HepG2 (cell line): ENCODE data around the gene TKFC. TPM values are rescaled to one million over a fixed set of nuclear protein-coding genes. Genes with fewer than 3 reads are reported as not detected.

ENCODE experiments used
- ATAC-seq: fragments of 200-7000 bp; cut with Tn5 transposase; 3 replicates; pipeline ENCODE4 v1.9.1; 2020; ENCODE audit warnings: mild to moderate bottlenecking, moderate library complexity
- BruUV-seq: library from RNA; stranded (reverse); fragments of 400-500 nt; replicated peaks from 2 replicates; lab custom pipeline; 2021; lab: Mats Ljungman, UMichigan
- CTCF ChIA-PET: fragments of 300-600 bp; formaldehyde crosslinking; extraction: SDS; loops from one replicate; lab custom pipeline; 2021; ENCODE audit warnings: low total read pairs, inconsistent platforms, low intra/inter-chr PET ratio; lab: Yijun Ruan, JAX
- POLR2A ChIA-PET: fragments of 350-600 bp; sonication (Branson Sonifier 250); formaldehyde crosslinking; loops from one replicate; lab custom pipeline; 2020; ENCODE audit warnings: antibody characterized with exemption, inconsistent platforms; lab: Yijun Ruan, JAX
- DNase-seq: peaks from one replicate; pipeline ENCODE4 v3.0.0-alpha.2; 2015; ENCODE audit warnings: low spot score
- FAIRE-seq: peaks from 3 replicates; lab custom pipeline; 2011; peaks lifted over from hg19 to GRCh38; lab: Jason Lieb, UNC
- H2AFZ ChIP-seq: one replicate; pipeline ENCODE4 v1.6.1; 2011; ENCODE audit warnings: low read length, inconsistent platforms
- H3K27ac ChIP-seq: fragments of 300-600 bp; 3 replicates; pipeline ENCODE4 v1.8.0; 2011; ENCODE audit warnings: mixed run types, mild to moderate bottlenecking, mixed read lengths, low read length, inconsistent platforms; ENCODE audit not compliant: insufficient read depth; ENCODE audit errors: extremely low read length
- H3K27me3 ChIP-seq, 2 experiments: fragments of 200-600 bp in 1 of 2; 2 replicates in 1 of 2; 3 replicates in 1 of 2; pipeline versions ENCODE4 v1.6.0 to v1.8.0; 2011; ENCODE audit warnings: low read length in 2 of 2, mild to moderate bottlenecking in 2 of 2, moderate library complexity in 2 of 2, inconsistent platforms in 1 of 2; ENCODE audit not compliant: insufficient read depth in 2 of 2, control insufficient read depth in 1 of 2
- H3K36me3 ChIP-seq, 2 experiments: fragments of 200-600 bp in 1 of 2; replicated peaks in 1 of 2; 2 replicates in 1 of 2; 3 replicates in 1 of 2; pipeline versions ENCODE4 v1.5.1 to v1.8.0; 2011; ENCODE audit warnings: low read length in 2 of 2, inconsistent platforms in 1 of 2; ENCODE audit not compliant: insufficient read depth in 2 of 2, control insufficient read depth in 1 of 2
- H3K4me1 ChIP-seq: 2 replicates; pipeline ENCODE4 v1.5.1; 2012; ENCODE audit warnings: low read length, inconsistent platforms; ENCODE audit not compliant: insufficient read depth
- H3K4me2 ChIP-seq: 2 replicates; pipeline ENCODE4 v1.6.0; 2011; ENCODE audit warnings: low read depth, low read length, inconsistent platforms
- H3K4me3 ChIP-seq, 3 experiments: fragments of 200-600 bp in 1 of 3; sonication (generic), shearing (Covaris generic) in 1 of 3; replicated peaks in 1 of 3; 2 replicates each; pipeline ENCODE4 v1.5.1; 2011 to 2016; ENCODE audit warnings: low read length in 3 of 3, inconsistent platforms in 2 of 3, low read depth in 2 of 3, mild to moderate bottlenecking in 2 of 3, control low read depth in 1 of 3, mixed read lengths in 1 of 3; ENCODE audit not compliant: insufficient read depth in 1 of 3
- H3K79me2 ChIP-seq: one replicate; pipeline ENCODE4 v1.6.1; 2011; ENCODE audit warnings: low read length, inconsistent platforms; ENCODE audit not compliant: insufficient read depth
- H3K9ac ChIP-seq: 2 replicates; pipeline ENCODE4 v1.6.0; 2011; ENCODE audit warnings: mild to moderate bottlenecking, low read depth, low read length, inconsistent platforms; ENCODE audit not compliant: insufficient read depth
- H3K9me3 ChIP-seq: 2 replicates; pipeline ENCODE4 v1.5.1; 2012; ENCODE audit warnings: mild to moderate bottlenecking, low read length
- H4K20me1 ChIP-seq: 2 replicates; pipeline ENCODE4 v1.6.0; 2011; ENCODE audit warnings: inconsistent platforms, mild to moderate bottlenecking, low read length, moderate library complexity; ENCODE audit not compliant: insufficient read depth
- AGO2 ChIP-seq: fragments of 200-400 bp; formaldehyde crosslinking; optimal IDR thresholded peaks from 2 replicates; pipeline ENCODE3; 2017; ENCODE audit warnings: mild to moderate bottlenecking, low read depth, low read length, moderate library complexity
- ISL2 ChIP-seq: sonication (generic); formaldehyde crosslinking; IDR thresholded peaks from 2 replicates; pipeline ENCODE4 v1.5.0; 2020; ENCODE audit warnings: missing genetic modification reagents
- PRPF4 ChIP-seq: fragments of 200-400 bp; formaldehyde crosslinking; IDR thresholded peaks from 2 replicates; pipeline ENCODE4 v1.6.1; 2016; ENCODE audit warnings: low read length, low read depth; ENCODE audit not compliant: poor library complexity, severe bottlenecking
- RBFOX2 ChIP-seq: fragments of 200-400 bp; formaldehyde crosslinking; IDR thresholded peaks from 2 replicates; pipeline ENCODE4 v1.6.1; 2017; ENCODE audit warnings: low read depth, mild to moderate bottlenecking, low read length
- RFX5 ChIP-seq: IDR thresholded peaks from 2 replicates; pipeline ENCODE4 v1.6.1; 2011; ENCODE audit warnings: low read depth, low read length, improper control_type of control experiment
- RFXANK ChIP-seq: IDR thresholded peaks from 2 replicates; pipeline ENCODE4 v1.6.1; 2016
- STAT5B ChIP-seq: sonication (generic); formaldehyde crosslinking; IDR thresholded peaks from 2 replicates; pipeline ENCODE4 v1.4.0; 2020; ENCODE audit warnings: missing genetic modification reagents
- ZNF10 ChIP-seq: sonication (generic); formaldehyde crosslinking; IDR thresholded peaks from 2 replicates; pipeline ENCODE4 v1.4.0; 2020; ENCODE audit warnings: mild to moderate bottlenecking, low read depth, missing genetic modification reagents, borderline replicate concordance
- ZNF225 ChIP-seq: sonication (generic); formaldehyde crosslinking; IDR thresholded peaks from 2 replicates; pipeline ENCODE4 v1.4.0; 2020; ENCODE audit warnings: mild to moderate bottlenecking, missing genetic modification reagents
- WGBS: methylation state at CpG from one replicate; pipeline ENCODE4 v1.1.6; 2017; ENCODE audit warnings: low lambda C conversion rate; 5-methylcytosine and 5-hydroxymethylcytosine counted together
- in situ Hi-C: cut with HindIII; loops from 2 replicates; pipeline ENCODE4 v1.10.0; 2017; ENCODE audit warnings: low pct_unique_long_range_greater_than_20kb; ENCODE audit not compliant: extremely low pct_ligation_motif_present
- intact Hi-C: fragments of 100-400 bp; cut with micrococcal nuclease; formaldehyde crosslinking; loops from one replicate; pipeline ENCODE4 v1.10.0; 2022; ENCODE audit not compliant: unreplicated experiment
- polyA plus RNA-seq, 8 experiments: library from polyadenylated mRNA; depleted of rRNA in 3 of 8; stranded (reverse) in 7 of 8; unstranded in 1 of 8; fragments of >200 nt; fragmentation: Illumina TruSeq in 4 of 8; extraction: Trizol in 4 of 8; gene quantifications; 2 replicates each; pipeline versions ENCODE4 v1.2.1 to v1.2.3, GENCODE V29; 2011 to 2016; ENCODE audit warnings: low read depth in 4 of 8, missing spikeins in 1 of 8, mixed read lengths in 1 of 8; ENCODE audit not compliant: insufficient read depth in 1 of 8
- total RNA-seq, 5 experiments: library from RNA; depleted of rRNA; stranded (reverse); fragments of >200 nt; fragmentation: Illumina TruSeq; extraction: Trizol; gene quantifications; 2 replicates each; pipeline ENCODE4 v1.2.3, GENCODE V29; 2016; ENCODE audit warnings: low read depth in 1 of 5

TKFC gene
- total and polyA plus RNA-seq, 2 of the 13 experiments (the other 11 are each of a cell fraction or from before 2014, with no cell fraction given): 147 to 197 TPM

- peaks cover 8% of the 10 kb centered on the region for H3K4me1 ChIP-seq
- H3K36me3 ChIP-seq: peaks cover 54 to 86% of the 10 kb centered on the region in 2 experiments
- DNase-seq: no peak
- no peaks in the 10 kb centered on the region for H3K9me3 ChIP-seq
- H3K27me3 ChIP-seq: no peaks in the 10 kb centered on the region
- H3K4me3 ChIP-seq: no peak overlapping the region
- 96% methylated on average over 4 of the region's 4 CpGs for WGBS
- in situ Hi-C loops: no loop called here
- H3K27ac ChIP-seq: no peak overlapping the region
- H3K4me2 ChIP-seq: no peak overlapping the region
- no peak for ATAC-seq
- CTCF ChIA-PET: no interaction called here
- TF ChIP-seq RFX5 (no peak), ISL2 (CRISPR knock-in tag) (no peak), RFXANK (CRISPR knock-in tag) (no peak), ZNF10 (CRISPR knock-in tag) (no peak), PRPF4 (no peak)
- BruUV-seq: no TSS peak
- peaks cover 14% of the 10 kb centered on the region for H3K79me2 ChIP-seq
- H3K9ac ChIP-seq: no peak overlapping the region
- POLR2A ChIA-PET: interaction anchor here (1.7 kb wide), 1 partner anchor 20 kb away, joined by 4 read pairs; the partner anchor contains the start of genes CYB561A3 and TMEM138
- intact Hi-C loops: no loop called here
- H4K20me1 ChIP-seq: peaks cover 7% of the 10 kb centered on the region; the same call in 1 of the 2 replicates
- no peak for FAIRE-seq
- H2AFZ ChIP-seq: no peak overlapping the region
Measured at GRCh38 chr11:61341706-61342105, 8.7 kb downstream of the TKFC start.

DNA sequence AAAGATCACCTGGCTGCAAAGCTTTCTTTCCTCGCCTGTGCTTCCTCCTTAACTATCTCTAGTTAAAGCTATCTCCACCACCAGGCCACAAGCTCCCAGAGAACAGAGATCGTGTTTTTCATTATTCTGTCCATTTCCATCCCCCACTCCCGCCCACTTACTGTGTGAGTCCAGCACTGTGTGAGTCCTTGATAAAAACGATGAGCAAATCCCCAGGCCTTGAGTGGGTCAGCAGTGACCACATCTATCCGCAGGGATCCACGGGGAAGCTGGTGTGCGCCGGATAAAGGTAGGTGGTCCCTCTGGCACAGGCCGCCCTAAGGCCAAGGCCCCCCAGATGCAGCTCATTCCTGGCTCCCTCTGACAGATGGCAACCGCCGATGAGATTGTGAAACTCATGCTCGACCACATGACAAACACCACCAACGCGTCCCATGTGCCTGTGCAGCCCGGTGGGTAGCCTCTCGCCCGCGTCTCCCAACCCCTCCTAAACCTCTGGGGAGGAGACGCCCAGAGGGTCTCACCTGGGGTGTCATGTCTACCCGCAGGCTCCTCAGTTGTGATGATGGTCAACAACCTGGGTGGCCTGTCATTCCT is 9.3 kb downstream of the TKFC start:
- Histone ChIP-seq H3K79me2 (peaks cover 8% of the 10 kb centered on the region), H3K4me2 (no peak overlapping the region), H3K27ac (no peak overlapping the region)
- intact Hi-C loops: no loop called here
- ATAC-seq: no peak
- whole genome bisulfite sequencing: 98% methylated on average over 20 of the region's 20 CpGs
- TF ChIP-seq STAT5B (CRISPR knock-in tag) (no peak), ZNF225 (no peak), RBFOX2 (0 out of 2 replicates have a peak, but pooled peaks have one; percentile 32), AGO2 (peak; percentile 30)
- TF ChIP-seq, all 625 proteins: peak for 2
- DNase-seq (no peak), FAIRE-seq (no peak)
- ChIA-PET POLR2A (interaction anchor here (1.7 kb wide), 1 partner anchor 19 kb away, joined by 4 read pairs; the partner anchor contains the start of genes CYB561A3 and TMEM138), CTCF (no interaction called here)
- Histone ChIP-seq H3K9ac (no peak overlapping the region), H3K27me3 (no peaks in the 10 kb centered on the region), H2AFZ (no peak overlapping the region), H3K4me3 (no peak overlapping the region), H3K4me1 (peaks cover 2% of the 10 kb centered on the region), H4K20me1 (peaks cover 7% of the 10 kb centered on the region; the same call in 1 of the 2 replicates), H3K9me3 (no peaks in the 10 kb centered on the region), H3K36me3 (peaks cover 54 to 90% of the 10 kb centered on the region in 2 experiments)
- BruUV-seq: no TSS peak
- in situ Hi-C loops: no loop called here
